ENCODE results near the gene CLIC3. TPM values are rescaled to one million over a fixed set of nuclear protein-coding genes. Genes with fewer than 3 reads are reported as not detected.

The CLIC3 gene
- total RNA-seq, 1 experiment from 2014 or later = 4.3 TPM

DNA sequence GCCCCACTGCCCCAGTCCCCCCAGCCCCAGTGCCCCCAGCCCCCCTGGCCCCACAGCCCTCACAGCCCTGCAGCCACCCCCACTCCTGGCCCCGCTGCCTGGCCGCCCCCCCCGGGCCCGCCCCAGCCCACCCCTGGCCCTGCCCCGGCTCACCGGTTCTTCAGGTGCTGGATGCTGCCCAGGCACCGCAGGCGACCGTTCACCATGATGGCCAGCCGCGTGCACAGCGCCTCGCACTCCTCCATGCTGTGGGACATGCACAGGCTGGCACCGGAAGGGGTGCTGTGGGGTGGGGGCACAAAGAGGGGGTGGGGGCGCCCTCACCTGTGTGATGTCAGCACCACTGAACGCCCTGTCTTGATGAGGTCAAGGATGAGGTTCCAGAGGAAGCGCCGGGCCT is 12.8 kb upstream of the CLIC3 start:
- no peaks in the 10 kb centered on the region for H3K4me1 ChIP-seq (ENCODE audit: insufficient read depth, low read length)
- H3K9me3 ChIP-seq (ENCODE audit: low read length) = no peaks in the 10 kb centered on the region
- no peak overlapping the region for H3K4me3 ChIP-seq (ENCODE audit: low read length)
- intact Hi-C loops (cut with micrococcal nuclease) = no loop called here
- POLR2A ChIA-PET (ENCODE audit: unreplicated experiment) = no interaction called here
- H3K36me3 ChIP-seq (ENCODE audit: low read depth, low read length) = no peaks in the 10 kb centered on the region
- no peaks in the 10 kb centered on the region for H4K20me1 ChIP-seq (ENCODE audit: low read length)
- no peaks in the 10 kb centered on the region for H3K9me2 ChIP-seq (replicated peaks; ENCODE audit: low read length)
- no peak for ATAC-seq
- H3K79me2 ChIP-seq (ENCODE audit: low read length) = no peaks in the 10 kb centered on the region
- H3K27me3 ChIP-seq (ENCODE audit: low read length) = no peaks in the 10 kb centered on the region
- H3K27ac ChIP-seq (ENCODE audit: low read length) = no peak overlapping the region
- H3K4me2 ChIP-seq (ENCODE audit: low read length) = no peak overlapping the region
- no peak overlapping the region for H2AFZ ChIP-seq (ENCODE audit: low read length)
- DNase-seq = no peak
- BruUV-seq (replicated peaks) = no TSS peak
- TF ChIP-seq, protein P1, sequence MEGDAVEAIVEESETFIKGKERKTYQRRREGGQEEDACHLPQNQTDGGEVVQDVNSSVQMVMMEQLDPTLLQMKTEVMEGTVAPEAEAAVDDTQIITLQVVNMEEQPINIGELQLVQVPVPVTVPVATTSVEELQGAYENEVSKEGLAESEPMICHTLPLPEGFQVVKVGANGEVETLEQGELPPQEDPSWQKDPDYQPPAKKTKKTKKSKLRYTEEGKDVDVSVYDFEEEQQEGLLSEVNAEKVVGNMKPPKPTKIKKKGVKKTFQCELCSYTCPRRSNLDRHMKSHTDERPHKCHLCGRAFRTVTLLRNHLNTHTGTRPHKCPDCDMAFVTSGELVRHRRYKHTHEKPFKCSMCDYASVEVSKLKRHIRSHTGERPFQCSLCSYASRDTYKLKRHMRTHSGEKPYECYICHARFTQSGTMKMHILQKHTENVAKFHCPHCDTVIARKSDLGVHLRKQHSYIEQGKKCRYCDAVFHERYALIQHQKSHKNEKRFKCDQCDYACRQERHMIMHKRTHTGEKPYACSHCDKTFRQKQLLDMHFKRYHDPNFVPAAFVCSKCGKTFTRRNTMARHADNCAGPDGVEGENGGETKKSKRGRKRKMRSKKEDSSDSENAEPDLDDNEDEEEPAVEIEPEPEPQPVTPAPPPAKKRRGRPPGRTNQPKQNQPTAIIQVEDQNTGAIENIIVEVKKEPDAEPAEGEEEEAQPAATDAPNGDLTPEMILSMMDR (conservative IDR thresholded peaks at IDR 0.05; ENCODE audit: low read depth, low read length) = no peak
- TF ChIP-seq EZH2 (IDR thresholded peaks at IDR 0.05; ENCODE audit: low read length, unreplicated experiment) (no peak), EZH2phosphoT487 (IDR thresholded peaks at IDR 0.05; ENCODE audit: borderline replicate concordance, low read length) (no peak)
- CTCF ChIA-PET = no interaction called here
- no peaks in the 10 kb centered on the region for H3F3A ChIP-seq (ENCODE audit: low read length, unreplicated experiment)
- no peak overlapping the region for H3K9ac ChIP-seq (ENCODE audit: low read length)

DNA sequence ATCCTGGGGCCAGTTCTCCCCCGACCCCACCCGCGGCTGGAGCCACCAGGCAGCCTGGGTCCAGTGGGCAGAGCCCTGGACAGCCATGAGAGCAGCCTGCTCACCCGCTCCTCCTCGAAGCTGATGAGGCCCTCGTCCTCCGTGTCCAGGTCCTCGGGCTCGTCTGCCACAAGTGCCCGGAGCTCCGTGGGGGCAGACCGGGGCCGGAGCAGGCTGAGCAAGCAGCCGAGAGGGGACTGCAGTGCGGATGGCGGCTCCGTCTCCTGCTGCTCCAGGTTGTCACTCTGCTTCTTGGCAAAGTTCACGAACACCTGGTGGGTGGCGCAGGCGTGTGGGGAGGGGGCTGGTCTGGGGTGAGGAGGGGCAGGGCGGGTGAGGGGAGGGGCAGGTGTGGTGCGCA is 11.9 kb upstream of the CLIC3 start:
- CTCF ChIA-PET = no interaction called here
- H2AFZ ChIP-seq (ENCODE audit: low read length) = no peak overlapping the region
- H3K27me3 ChIP-seq (ENCODE audit: low read length) = no peaks in the 10 kb centered on the region

DNA sequence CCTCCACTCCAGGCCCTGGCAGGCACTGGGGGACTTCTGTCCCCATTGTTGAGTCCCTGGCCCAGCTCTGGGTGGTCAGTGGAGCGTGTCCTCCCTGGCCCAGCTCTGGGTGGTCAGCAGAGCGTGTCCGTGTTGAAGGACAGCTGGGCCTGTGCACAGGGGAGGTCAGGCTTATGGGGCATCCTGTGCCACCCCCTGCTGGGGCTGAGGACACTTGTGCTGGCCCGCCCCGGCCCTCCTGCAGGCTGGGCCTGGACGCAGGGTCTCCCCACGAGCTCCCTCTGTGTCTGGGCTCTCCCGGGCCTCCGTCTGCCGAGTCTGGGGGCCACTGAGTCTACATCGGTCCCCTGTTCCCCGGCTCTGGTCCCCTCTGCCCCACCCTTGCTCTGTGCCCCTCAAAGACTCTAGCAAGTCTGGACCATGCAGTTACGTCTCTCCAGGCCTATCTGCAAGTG is 11.5 kb upstream of the CLIC3 start:
- Histone ChIP-seq H3K9ac (ENCODE audit: low read length) (no peak overlapping the region), H3K9me2 (replicated peaks; ENCODE audit: low read length) (no peaks in the 10 kb centered on the region), H4K20me1 (ENCODE audit: low read length) (no peaks in the 10 kb centered on the region), H3K4me3 (ENCODE audit: low read length) (no peak overlapping the region), H3K36me3 (ENCODE audit: low read depth, low read length) (no peaks in the 10 kb centered on the region), H2AFZ (ENCODE audit: low read length) (no peak overlapping the region), H3K4me1 (ENCODE audit: insufficient read depth, low read length) (no peaks in the 10 kb centered on the region), H3K79me2 (ENCODE audit: low read length) (no peaks in the 10 kb centered on the region), H3K27me3 (ENCODE audit: low read length) (no peaks in the 10 kb centered on the region), H3K27ac (ENCODE audit: low read length) (no peak overlapping the region), H3K9me3 (ENCODE audit: low read length) (no peaks in the 10 kb centered on the region), H3F3A (ENCODE audit: low read length, unreplicated experiment) (no peaks in the 10 kb centered on the region), H3K4me2 (ENCODE audit: low read length) (no peak overlapping the region)
- ChIA-PET POLR2A (ENCODE audit: unreplicated experiment) (no interaction called here), CTCF (no interaction called here)
- intact Hi-C loops (cut with micrococcal nuclease) = no loop called here
- TF ChIP-seq, protein P1 (conservative IDR thresholded peaks at IDR 0.05; ENCODE audit: low read depth, low read length) = no peak
- TF ChIP-seq EZH2phosphoT487 (IDR thresholded peaks at IDR 0.05; ENCODE audit: borderline replicate concordance, low read length) (no peak), EZH2 (IDR thresholded peaks at IDR 0.05; ENCODE audit: low read length, unreplicated experiment) (no peak)
- DNase-seq (no peak), ATAC-seq (no peak)
- BruUV-seq (replicated peaks) = no TSS peak

More for the DNA sequence above, 11.9 kb upstream of the CLIC3 start:
- Histone ChIP-seq H3K9me3 (ENCODE audit: low read length) (no peaks in the 10 kb centered on the region), H3K4me2 (ENCODE audit: low read length) (no peak overlapping the region), H3K4me3 (ENCODE audit: low read length) (no peak overlapping the region), H3K79me2 (ENCODE audit: low read length) (no peaks in the 10 kb centered on the region), H3K9me2 (replicated peaks; ENCODE audit: low read length) (no peaks in the 10 kb centered on the region), H3K4me1 (ENCODE audit: insufficient read depth, low read length) (no peaks in the 10 kb centered on the region), H3K9ac (ENCODE audit: low read length) (no peak overlapping the region), H3K27ac (ENCODE audit: low read length) (no peak overlapping the region), H3K36me3 (ENCODE audit: low read depth, low read length) (no peaks in the 10 kb centered on the region), H3F3A (ENCODE audit: low read length, unreplicated experiment) (no peaks in the 10 kb centered on the region), H4K20me1 (ENCODE audit: low read length) (no peaks in the 10 kb centered on the region)
- BruUV-seq (replicated peaks) = no TSS peak
- DNase-seq (no peak), ATAC-seq (no peak)
- intact Hi-C loops (cut with micrococcal nuclease) = no loop called here
- TF ChIP-seq EZH2 (IDR thresholded peaks at IDR 0.05; ENCODE audit: low read length, unreplicated experiment) (no peak), EZH2phosphoT487 (IDR thresholded peaks at IDR 0.05; ENCODE audit: borderline replicate concordance, low read length) (no peak)
- TF ChIP-seq, protein P1 (conservative IDR thresholded peaks at IDR 0.05; ENCODE audit: low read depth, low read length) = no peak
- POLR2A ChIA-PET (ENCODE audit: unreplicated experiment) = no interaction called here

Data from PC-3 (cell line).